Lung (tissue), 12 donors: Measurements from ENCODE around the gene AFAP1. TPM values are rescaled to one million over a fixed set of nuclear protein-coding genes. Genes with fewer than 3 reads are reported as not detected.

ENCODE experiments used
- ATAC-seq: fragments of 200-7000 bp; cut with Tn5 transposase; one replicate; pipeline ENCODE4 v1.9.1; 2020; ENCODE audit warnings: moderate number of reproducible peaks; ENCODE audit not compliant: insufficient read depth, low FRiP score
- DNase-seq, 3 donors: peaks; one replicate each; pipeline ENCODE4 v3.0.0-alpha.2; 2013 to 2017
- H3K27ac ChIP-seq, 2 donors: one replicate each; pipeline ENCODE4 v1.5.1; 2013; ENCODE audit warnings: mild to moderate bottlenecking in 2 of 2, moderate library complexity in 2 of 2, control low read depth in 1 of 2, inconsistent platforms in 1 of 2, low read depth in 1 of 2, low read length in 1 of 2
- H3K27me3 ChIP-seq, 3 donors: one replicate each; pipeline ENCODE4 v1.5.1; 2013; ENCODE audit warnings: low read length in 2 of 3; ENCODE audit not compliant: control insufficient read depth in 3 of 3, insufficient read depth in 3 of 3
- H3K36me3 ChIP-seq, 4 donors: one replicate each; pipeline ENCODE4 v1.5.1; 2013; ENCODE audit warnings: low read length in 4 of 4, mild to moderate bottlenecking in 1 of 4, moderate library complexity in 1 of 4; ENCODE audit not compliant: control insufficient read depth in 4 of 4, insufficient read depth in 4 of 4
- H3K4me1 ChIP-seq, 5 donors: one replicate each; pipeline ENCODE4 v1.5.1; 2013; ENCODE audit warnings: low read length in 5 of 5, mild to moderate bottlenecking in 2 of 5, moderate library complexity in 1 of 5; ENCODE audit not compliant: control insufficient read depth in 5 of 5, insufficient read depth in 5 of 5
- H3K4me3 ChIP-seq: one replicate; pipeline ENCODE4 v1.5.1; 2013; ENCODE audit warnings: mild to moderate bottlenecking, control low read depth, moderate library complexity
- H3K9ac ChIP-seq, 2 donors: one replicate each; pipeline ENCODE4 v1.5.1; 2013; ENCODE audit warnings: low read length in 2 of 2, control low read depth in 1 of 2; ENCODE audit not compliant: insufficient read depth in 1 of 2
- H3K9me3 ChIP-seq, 4 donors: one replicate each; pipeline ENCODE4 v1.5.1; 2013; ENCODE audit warnings: low read length in 3 of 4, mild to moderate bottlenecking in 1 of 4, moderate library complexity in 1 of 4; ENCODE audit not compliant: control insufficient read depth in 4 of 4, insufficient read depth in 3 of 4
- WGBS, 2 donors: extraction: QIAGEN DNeasy Blood & Tissue Kit; methylation state at CpG; one replicate each; pipeline ENCODE4 v1.1.7; 2013; 5-methylcytosine and 5-hydroxymethylcytosine counted together
- polyA plus RNA-seq, 2 donors: library from polyadenylated mRNA; stranded (reverse); fragments of 200-250 nt; gene quantifications; one replicate each; pipeline ENCODE4 v1.2.1, GENCODE V29; 2013
- total RNA-seq, 2 donors: library from RNA; depleted of rRNA in 1 of 2; stranded (reverse); fragments of >200 nt in 1 of 2; gene quantifications; one replicate each; pipeline ENCODE4 v1.2.1, GENCODE V29; 2014 to 2021
- TF ChIP-seq, protein P1 (sequence below): IDR thresholded peaks from 2 replicates; pipeline ENCODE4 v1.5.1; 2012; ENCODE audit warnings: mild to moderate bottlenecking; ENCODE audit errors: control extremely low read depth, extremely low read depth
- donor health status: control.
- donor health status: control.
- donor health status: Bipolar disorder and iron deficiency.
- donor health status: healthy.
- donor health status: DM: yes; HTN: yes; CAD: no.

AFAP1 gene
- total and polyA plus RNA-seq, 4 donors, result 5.3 to 34.1 (median 12.3) TPM

DNA sequence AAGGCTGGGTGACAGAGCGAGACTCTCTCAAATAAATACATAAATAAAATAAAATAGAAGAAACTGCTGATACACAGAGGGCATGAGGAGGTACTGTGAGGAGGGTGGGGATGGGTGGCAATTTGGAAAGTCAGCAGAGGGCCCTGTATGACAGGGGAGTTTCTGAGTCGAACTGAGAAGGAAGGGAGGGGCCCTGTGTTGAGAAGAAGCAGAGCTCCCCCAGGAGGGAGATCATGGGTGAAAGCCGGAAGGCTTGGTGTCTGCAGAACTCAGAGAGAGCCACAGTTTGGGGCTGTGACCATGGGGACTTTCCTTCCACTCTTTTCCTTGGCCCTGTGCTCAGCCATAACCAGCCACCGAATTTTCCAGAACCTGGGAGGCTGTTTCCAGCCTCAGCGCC, 24.8 kb upstream of the AFAP1 start:
- no peak for ATAC-seq
- Histone ChIP-seq H3K9ac (no peak overlapping the region), H3K27ac (peak overlapping the region in 1 of 2 donors; percentile 78)

GRCh38 chr4:7963691-7964090, 24.0 kb upstream of the AFAP1 start:
- Histone ChIP-seq H3K4me3 (no peak overlapping the region), H3K9ac (no peak overlapping the region), H3K9me3 (no peaks in the 10 kb centered on the region), H3K27me3 (no peaks in the 10 kb centered on the region), H3K27ac (no peak overlapping the region), H3K36me3 (no peaks in the 10 kb centered on the region), H3K4me1 (peaks cover 0 to 32% (median 18%) of the 10 kb centered on the region in 5 donors)
- TF ChIP-seq, protein P1, sequence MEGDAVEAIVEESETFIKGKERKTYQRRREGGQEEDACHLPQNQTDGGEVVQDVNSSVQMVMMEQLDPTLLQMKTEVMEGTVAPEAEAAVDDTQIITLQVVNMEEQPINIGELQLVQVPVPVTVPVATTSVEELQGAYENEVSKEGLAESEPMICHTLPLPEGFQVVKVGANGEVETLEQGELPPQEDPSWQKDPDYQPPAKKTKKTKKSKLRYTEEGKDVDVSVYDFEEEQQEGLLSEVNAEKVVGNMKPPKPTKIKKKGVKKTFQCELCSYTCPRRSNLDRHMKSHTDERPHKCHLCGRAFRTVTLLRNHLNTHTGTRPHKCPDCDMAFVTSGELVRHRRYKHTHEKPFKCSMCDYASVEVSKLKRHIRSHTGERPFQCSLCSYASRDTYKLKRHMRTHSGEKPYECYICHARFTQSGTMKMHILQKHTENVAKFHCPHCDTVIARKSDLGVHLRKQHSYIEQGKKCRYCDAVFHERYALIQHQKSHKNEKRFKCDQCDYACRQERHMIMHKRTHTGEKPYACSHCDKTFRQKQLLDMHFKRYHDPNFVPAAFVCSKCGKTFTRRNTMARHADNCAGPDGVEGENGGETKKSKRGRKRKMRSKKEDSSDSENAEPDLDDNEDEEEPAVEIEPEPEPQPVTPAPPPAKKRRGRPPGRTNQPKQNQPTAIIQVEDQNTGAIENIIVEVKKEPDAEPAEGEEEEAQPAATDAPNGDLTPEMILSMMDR, result no peak
- ATAC-seq (no peak), DNase-seq (no peak)
- WGBS, 2 donors, result 96 to 97% methylated on average over 12 of the region's 12 CpGs

More for the DNA sequence above, 24.8 kb upstream of the AFAP1 start:
- DNase-seq, result no peak
- Histone ChIP-seq H3K4me1 (peaks cover 4 to 36% (median 18%) of the 10 kb centered on the region in 5 donors), H3K27me3 (no peaks in the 10 kb centered on the region), H3K36me3 (no peaks in the 10 kb centered on the region), H3K9me3 (no peaks in the 10 kb centered on the region), H3K4me3 (no peak overlapping the region)
- 81 to 84% methylated on average over 5 of the region's 5 CpGs for WGBS, 2 donors
- TF ChIP-seq, protein P1, result no peak

- no peak overlapping the region for H3K9ac ChIP-seq
- H3K4me1 ChIP-seq, result peaks cover 0 to 31% (median 18%) of the 10 kb centered on the region in 5 donors
- ATAC-seq (no peak), DNase-seq (no peak)
- H3K4me3 ChIP-seq, result no peak overlapping the region
- H3K27me3 ChIP-seq, result no peaks in the 10 kb centered on the region
- H3K36me3 ChIP-seq, result no peaks in the 10 kb centered on the region
- TF ChIP-seq, protein P1, result no peak
- 75 to 88% methylated on average over 17 of the region's 17 CpGs for WGBS, 2 donors
- no peak overlapping the region for H3K27ac ChIP-seq
- no peaks in the 10 kb centered on the region for H3K9me3 ChIP-seq
Measured at GRCh38 chr4:7962609-7963508, 23.2 kb upstream of the AFAP1 start.
